Measurements from ENCODE around the gene OBP2A. TPM values are rescaled to one million over a fixed set of nuclear protein-coding genes. Genes with fewer than 3 reads are reported as not detected.

OBP2A gene
- total and polyA plus RNA-seq, 5 donors: not detected

- Histone ChIP-seq H3K27ac (ENCODE audit: low read length) (no peak overlapping the region), H3K9me3 (ENCODE audit: control insufficient read depth, low read length) (no peaks in the 10 kb centered on the region), H3K27me3 (ENCODE audit: control insufficient read depth, insufficient read depth) (no peaks in the 10 kb centered on the region), H3K4me1 (ENCODE audit: control insufficient read depth, insufficient read depth, low read length) (no peaks in the 10 kb centered on the region), H3K4me3 (ENCODE audit: low read length) (no peak overlapping the region)
- intact Hi-C loops (cut with DNase I): no loop called here
- no peak for ATAC-seq
- WGBS: 61% methylated on average over 17 of the region's 17 CpGs
- DNase-seq: no peak
These were observed 4.5 kb downstream of the OBP2A start for GRCh38 chr9:135550344-135550918.

DNA sequence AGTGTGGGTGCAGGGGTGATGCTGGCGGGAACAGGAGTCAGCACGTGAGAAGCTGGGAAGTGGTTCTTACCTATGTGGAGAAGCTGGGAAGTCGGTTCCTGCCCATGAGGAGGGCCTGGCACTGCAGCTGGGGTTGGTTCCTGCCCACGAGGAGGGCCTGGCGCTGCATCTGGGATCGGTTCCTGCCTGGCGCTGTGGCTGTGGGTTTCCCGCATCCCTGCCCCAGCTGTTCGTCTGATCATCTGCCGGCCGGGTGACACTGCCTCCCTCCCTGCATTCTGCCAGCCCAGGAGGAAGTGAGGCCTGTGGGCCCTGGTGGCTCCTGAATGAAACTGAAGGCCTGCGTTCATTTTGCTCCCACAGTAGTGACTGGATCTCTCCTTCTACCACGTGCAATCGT is 5.1 kb downstream of the OBP2A start:
- H3K9me3 ChIP-seq (ENCODE audit: control insufficient read depth, low read length): no peaks in the 10 kb centered on the region
- 64% methylated on average over 14 of the region's 14 CpGs for WGBS
- ATAC-seq (no peak), DNase-seq (no peak)
- intact Hi-C loops (cut with DNase I): no loop called here
- no peak overlapping the region for H3K27ac ChIP-seq (ENCODE audit: low read length)
- no peaks in the 10 kb centered on the region for H3K27me3 ChIP-seq (ENCODE audit: control insufficient read depth, insufficient read depth)
- no peak overlapping the region for H3K4me3 ChIP-seq (ENCODE audit: low read length)
- no peaks in the 10 kb centered on the region for H3K4me1 ChIP-seq (ENCODE audit: control insufficient read depth, insufficient read depth, low read length)

DNA sequence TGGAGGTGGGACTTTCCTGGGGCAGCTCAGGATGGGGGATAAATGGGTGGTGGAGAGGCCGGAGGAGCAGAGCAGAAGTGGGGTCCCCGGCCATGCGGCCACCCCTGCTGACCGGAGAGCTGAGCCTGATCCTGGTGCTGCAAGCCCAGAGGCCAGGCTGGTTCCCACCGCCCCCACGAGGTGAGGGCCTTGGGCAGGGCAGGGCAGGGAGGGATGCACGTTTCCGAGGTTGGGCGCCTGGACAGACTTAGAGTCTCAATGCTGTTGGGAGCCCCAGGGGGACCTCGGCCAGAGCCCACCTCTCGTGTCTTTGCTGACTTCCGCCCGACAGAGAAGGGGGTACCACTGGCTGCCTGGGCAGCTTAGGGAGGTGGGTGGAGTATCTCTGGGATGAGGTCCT is 5.5 kb downstream of the OBP2A start:
- DNase-seq (no peak), ATAC-seq (no peak)
- intact Hi-C loops (cut with DNase I): no loop called here
- WGBS: 90% methylated on average over 13 of the region's 13 CpGs
- H3K4me3 ChIP-seq (ENCODE audit: low read length): no peak overlapping the region
- no peaks in the 10 kb centered on the region for H3K27me3 ChIP-seq (ENCODE audit: control insufficient read depth, insufficient read depth)
- no peak overlapping the region for H3K27ac ChIP-seq (ENCODE audit: low read length)
- H3K4me1 ChIP-seq (ENCODE audit: control insufficient read depth, insufficient read depth, low read length): no peaks in the 10 kb centered on the region
- no peaks in the 10 kb centered on the region for H3K9me3 ChIP-seq (ENCODE audit: control insufficient read depth, low read length)

GRCh38 chr9:135552021-135552697 is 6.2 kb downstream of the OBP2A start:
- intact Hi-C loops (cut with DNase I): no loop called here
- DNase-seq: no peak
- ATAC-seq: no peak
- Histone ChIP-seq H3K4me3 (ENCODE audit: low read length) (no peak overlapping the region), H3K9me3 (ENCODE audit: control insufficient read depth, low read length) (no peaks in the 10 kb centered on the region), H3K27ac (ENCODE audit: low read length) (no peak overlapping the region), H3K27me3 (ENCODE audit: control insufficient read depth, insufficient read depth) (no peaks in the 10 kb centered on the region), H3K4me1 (ENCODE audit: control insufficient read depth, insufficient read depth, low read length) (no peaks in the 10 kb centered on the region)
- 74% methylated on average over 18 of the region's 18 CpGs for WGBS

DNA sequence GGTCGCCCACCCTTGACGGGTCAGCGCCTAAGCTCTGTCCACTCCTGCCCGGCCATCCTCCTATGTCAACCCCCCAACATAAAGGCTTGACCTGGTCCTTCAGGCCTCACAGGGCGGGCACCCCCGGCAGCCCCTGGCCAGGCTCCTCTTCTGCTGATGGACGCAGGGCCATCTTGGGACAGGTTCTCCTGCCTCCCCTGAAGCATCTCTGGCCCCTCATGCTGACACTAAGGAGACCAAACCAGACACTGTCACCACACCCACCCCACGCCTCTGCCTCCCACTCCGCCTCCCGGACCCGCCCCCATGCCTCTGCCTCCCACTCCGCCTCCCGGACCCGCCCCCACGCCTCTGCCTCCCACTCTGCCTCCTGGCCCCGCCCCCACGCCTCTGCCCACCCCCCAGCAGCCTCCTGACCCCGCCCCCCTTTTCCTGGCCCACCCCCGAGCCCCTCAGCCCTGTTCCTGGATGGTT is 6.8 kb downstream of the OBP2A start:
- H3K4me1 ChIP-seq (ENCODE audit: control insufficient read depth, insufficient read depth, low read length): no peaks in the 10 kb centered on the region
- no peak for DNase-seq
- intact Hi-C loops (cut with DNase I): no loop called here
- no peaks in the 10 kb centered on the region for H3K27me3 ChIP-seq (ENCODE audit: control insufficient read depth, insufficient read depth)
- no peak overlapping the region for H3K4me3 ChIP-seq (ENCODE audit: low read length)
- H3K9me3 ChIP-seq (ENCODE audit: control insufficient read depth, low read length): no peaks in the 10 kb centered on the region
- ATAC-seq: no peak
- no peak overlapping the region for H3K27ac ChIP-seq (ENCODE audit: low read length)
- 88% methylated on average over 19 of the region's 19 CpGs for WGBS

DNA sequence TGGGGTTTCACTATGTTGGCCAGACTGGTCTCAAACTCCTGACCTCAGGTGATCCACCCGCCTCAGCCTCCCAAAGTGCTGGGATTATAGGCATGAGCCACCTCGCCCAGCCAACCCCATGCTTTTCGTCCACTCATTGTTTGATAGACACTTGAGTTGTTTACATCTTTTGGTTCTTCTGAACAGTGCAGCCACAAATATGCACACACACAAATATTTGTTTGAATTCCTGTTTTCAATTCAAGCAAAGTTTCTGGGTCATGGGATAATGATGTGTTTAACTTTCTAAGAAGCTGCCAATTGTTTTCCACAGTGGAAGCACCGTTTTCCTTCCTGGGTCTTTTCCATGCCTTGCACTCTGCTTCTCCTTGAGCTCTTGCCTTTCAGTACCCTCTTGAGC is 8.8 kb downstream of the OBP2A start:
- intact Hi-C loops (cut with DNase I): no loop called here
- no peaks in the 10 kb centered on the region for H3K9me3 ChIP-seq (ENCODE audit: control insufficient read depth, low read length)
- ATAC-seq (no peak), DNase-seq (no peak)
- H3K27me3 ChIP-seq (ENCODE audit: control insufficient read depth, insufficient read depth): no peaks in the 10 kb centered on the region
- H3K27ac ChIP-seq (ENCODE audit: low read length): no peak overlapping the region
- WGBS: 77% methylated on average over 4 of the region's 4 CpGs
- no peaks in the 10 kb centered on the region for H3K4me1 ChIP-seq (ENCODE audit: control insufficient read depth, insufficient read depth, low read length)
- no peak overlapping the region for H3K4me3 ChIP-seq (ENCODE audit: low read length)

DNA sequence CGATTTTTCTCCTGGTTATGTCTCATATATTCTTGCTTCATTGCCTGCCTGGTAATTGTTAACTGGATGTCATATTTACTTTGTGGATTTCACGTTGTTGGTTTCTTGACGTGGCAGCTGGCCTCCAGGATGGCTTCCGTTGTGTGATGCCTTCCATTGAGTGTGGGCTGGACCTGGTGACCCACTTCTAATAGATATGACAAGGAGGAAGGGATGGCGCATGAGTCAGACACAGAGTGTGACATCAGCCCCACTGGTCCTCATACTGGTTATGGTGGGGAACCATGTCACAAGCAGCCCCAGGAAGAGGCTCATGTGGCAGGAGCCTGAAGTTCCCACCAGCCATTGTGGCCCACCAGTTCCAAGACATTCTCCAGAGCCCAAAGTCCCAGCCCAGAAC is 9.3 kb downstream of the OBP2A start:
- H3K27me3 ChIP-seq (ENCODE audit: control insufficient read depth, insufficient read depth): no peaks in the 10 kb centered on the region
- no peaks in the 10 kb centered on the region for H3K4me1 ChIP-seq (ENCODE audit: control insufficient read depth, insufficient read depth, low read length)
- 89% methylated on average over 5 of the region's 5 CpGs for WGBS
- no peak overlapping the region for H3K27ac ChIP-seq (ENCODE audit: low read length)
- no peak overlapping the region for H3K4me3 ChIP-seq (ENCODE audit: low read length)
- ATAC-seq (no peak), DNase-seq (no peak)
- intact Hi-C loops (cut with DNase I): no loop called here
- no peaks in the 10 kb centered on the region for H3K9me3 ChIP-seq (ENCODE audit: control insufficient read depth, low read length)

DNA sequence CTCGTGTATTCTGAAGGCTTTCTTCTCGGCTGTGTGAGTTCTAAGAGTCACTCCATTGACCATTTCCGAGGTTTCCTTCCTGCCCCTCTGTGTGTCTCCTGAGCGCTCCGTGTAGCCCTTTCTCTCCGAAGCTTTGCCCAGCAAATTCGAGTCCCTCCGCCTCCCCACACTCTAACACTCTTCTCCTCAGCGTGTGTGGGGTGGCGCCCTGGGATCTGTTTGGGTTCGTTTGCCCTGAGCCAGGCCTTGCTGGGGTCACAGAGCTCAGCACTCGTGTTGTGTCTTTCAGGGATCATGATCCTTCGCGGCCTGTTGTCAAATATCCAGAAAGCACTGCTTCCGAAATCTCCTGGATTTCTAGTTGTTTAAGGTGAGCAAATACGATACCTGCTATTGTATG is 10.0 kb downstream of the OBP2A start:
- no peaks in the 10 kb centered on the region for H3K4me1 ChIP-seq (ENCODE audit: control insufficient read depth, insufficient read depth, low read length)
- H3K27ac ChIP-seq (ENCODE audit: low read length): no peak overlapping the region
- H3K4me3 ChIP-seq (ENCODE audit: low read length): no peak overlapping the region
- ATAC-seq (no peak), DNase-seq (no peak)
- H3K27me3 ChIP-seq (ENCODE audit: control insufficient read depth, insufficient read depth): no peaks in the 10 kb centered on the region
- intact Hi-C loops (cut with DNase I): no loop called here
- H3K9me3 ChIP-seq (ENCODE audit: control insufficient read depth, low read length): no peaks in the 10 kb centered on the region
- 72% methylated on average over 16 of the region's 16 CpGs for WGBS

DNA sequence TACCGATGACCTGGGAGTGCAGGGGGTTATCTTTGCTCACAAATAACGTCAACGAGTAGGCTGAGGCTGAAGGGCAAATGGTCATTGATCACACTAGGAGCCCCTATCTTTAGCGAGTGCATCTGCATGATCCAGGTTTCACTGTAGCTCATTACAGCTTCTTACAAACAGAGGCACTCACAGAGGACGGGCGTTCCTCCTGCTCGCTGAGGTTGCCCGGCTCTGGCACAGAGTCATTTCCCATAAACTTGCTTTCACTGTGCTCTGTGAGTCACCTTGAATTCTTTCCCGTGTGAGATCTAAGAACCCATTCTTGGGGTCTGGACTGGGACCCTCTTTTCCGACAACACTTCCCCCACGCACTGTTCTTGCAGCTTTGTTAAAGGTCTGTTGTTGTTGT is 13.7 kb downstream of the OBP2A start:
- Histone ChIP-seq H3K27ac (ENCODE audit: low read length) (no peak overlapping the region), H3K4me1 (ENCODE audit: control insufficient read depth, insufficient read depth, low read length) (no peaks in the 10 kb centered on the region), H3K27me3 (ENCODE audit: control insufficient read depth, insufficient read depth) (no peaks in the 10 kb centered on the region), H3K9me3 (ENCODE audit: control insufficient read depth, low read length) (no peaks in the 10 kb centered on the region), H3K4me3 (ENCODE audit: low read length) (no peak overlapping the region)
- WGBS: 31% methylated on average over 11 of the region's 11 CpGs
- ATAC-seq: no peak
- intact Hi-C loops (cut with DNase I): no loop called here
- DNase-seq: no peak

DNA sequence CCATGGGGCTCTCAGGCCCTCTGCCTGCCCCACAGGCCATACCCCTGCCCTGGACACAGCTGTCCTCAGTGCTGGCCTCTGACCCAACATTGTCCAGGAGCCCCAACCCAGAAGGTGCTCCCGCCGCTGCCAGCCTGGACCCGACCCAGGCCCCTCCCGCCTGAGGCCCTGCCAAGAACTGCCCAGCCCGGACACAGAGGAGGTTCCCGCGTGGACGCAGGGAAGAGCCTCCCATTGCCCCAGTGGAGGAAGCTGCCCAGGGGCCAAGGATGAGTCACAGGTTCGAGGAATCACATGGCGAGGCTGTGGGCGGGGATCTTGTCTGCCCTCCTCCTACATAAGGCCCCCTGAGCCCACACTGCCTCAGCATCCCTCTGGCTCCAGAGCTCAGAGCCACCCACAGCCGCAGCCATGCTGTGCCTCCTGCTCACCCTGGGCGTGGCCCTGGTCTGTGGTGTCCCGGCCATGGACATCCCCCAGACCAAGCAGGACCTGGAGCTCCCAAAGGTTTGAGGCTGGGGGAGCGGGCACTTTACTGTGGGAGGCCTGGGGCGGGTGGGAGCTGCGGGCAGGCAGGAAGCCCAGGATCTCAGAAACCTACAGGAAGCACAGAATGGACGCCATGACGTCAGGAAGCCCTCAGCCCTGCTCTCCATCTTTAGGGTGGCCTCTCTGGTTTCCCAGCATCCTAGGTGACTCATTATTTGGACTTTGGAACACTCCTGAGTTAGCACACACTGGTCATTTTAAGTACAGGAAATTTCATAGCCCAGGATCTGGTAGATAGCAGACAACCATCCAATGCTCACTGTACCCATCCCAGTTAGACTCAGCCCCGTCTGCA is 15.7 kb downstream of the OBP2A start, which contains the start of gene PAEP:
Gene PAEP, plus strand, starts transcription at position 366 of the 844 bp plus-strand sequence.
- ATAC-seq (no peak), DNase-seq (no peak)
- no peak within 1 kb of the TSS for H3K4me3 ChIP-seq (ENCODE audit: low read length)
- no peaks in the 10 kb centered on the region for H3K27me3 ChIP-seq (ENCODE audit: control insufficient read depth, insufficient read depth)
- WGBS: 83% methylated on average over 20 of the region's 20 CpGs
- H3K9me3 ChIP-seq (ENCODE audit: control insufficient read depth, low read length): no peaks in the 10 kb centered on the region
- intact Hi-C loops (cut with DNase I): no loop called here
- H3K4me1 ChIP-seq (ENCODE audit: control insufficient read depth, insufficient read depth, low read length): no peaks in the 10 kb centered on the region
- no peak within 1 kb of the TSS for H3K27ac ChIP-seq (ENCODE audit: low read length)

DNA sequence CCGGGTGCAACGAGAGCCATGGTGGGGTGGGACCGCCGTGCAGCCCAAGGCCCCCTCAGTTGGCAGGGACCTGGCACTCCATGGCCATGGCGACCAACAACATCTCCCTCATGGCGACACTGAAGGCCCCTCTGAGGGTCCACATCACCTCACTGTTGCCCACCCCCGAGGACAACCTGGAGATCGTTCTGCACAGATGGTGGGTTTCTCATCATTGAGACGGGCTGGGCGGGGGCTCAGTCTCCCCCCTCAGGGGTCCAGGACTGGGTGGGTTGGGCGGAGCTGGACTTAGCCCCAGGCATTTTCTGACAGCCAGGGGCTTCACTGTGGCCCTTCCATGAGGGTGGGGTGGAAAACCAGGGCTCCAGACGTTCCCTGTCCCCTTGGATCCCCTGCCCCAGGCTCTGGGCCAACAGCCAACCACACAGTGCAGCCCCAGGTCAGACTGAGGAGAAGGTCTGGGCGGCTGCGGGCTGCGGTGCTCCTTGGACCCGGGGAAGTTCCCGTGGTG is 16.4 kb downstream of the OBP2A start:
- DNase-seq (no peak), ATAC-seq (no peak)
- Histone ChIP-seq H3K27ac (ENCODE audit: low read length) (no peak overlapping the region), H3K9me3 (ENCODE audit: control insufficient read depth, low read length) (no peaks in the 10 kb centered on the region), H3K27me3 (ENCODE audit: control insufficient read depth, insufficient read depth) (no peaks in the 10 kb centered on the region), H3K4me1 (ENCODE audit: control insufficient read depth, insufficient read depth, low read length) (no peaks in the 10 kb centered on the region), H3K4me3 (ENCODE audit: low read length) (no peak overlapping the region)
- 86% methylated on average over 17 of the region's 17 CpGs for WGBS
- intact Hi-C loops (cut with DNase I): no loop called here
